ENCODE measurements around the gene LEF1. TPM values are rescaled to one million over a fixed set of nuclear protein-coding genes. Genes with fewer than 3 reads are reported as not detected.

LEF1 gene
- total RNA-seq, 1 experiment from 2014 or later, result 22.3 TPM

DNA sequence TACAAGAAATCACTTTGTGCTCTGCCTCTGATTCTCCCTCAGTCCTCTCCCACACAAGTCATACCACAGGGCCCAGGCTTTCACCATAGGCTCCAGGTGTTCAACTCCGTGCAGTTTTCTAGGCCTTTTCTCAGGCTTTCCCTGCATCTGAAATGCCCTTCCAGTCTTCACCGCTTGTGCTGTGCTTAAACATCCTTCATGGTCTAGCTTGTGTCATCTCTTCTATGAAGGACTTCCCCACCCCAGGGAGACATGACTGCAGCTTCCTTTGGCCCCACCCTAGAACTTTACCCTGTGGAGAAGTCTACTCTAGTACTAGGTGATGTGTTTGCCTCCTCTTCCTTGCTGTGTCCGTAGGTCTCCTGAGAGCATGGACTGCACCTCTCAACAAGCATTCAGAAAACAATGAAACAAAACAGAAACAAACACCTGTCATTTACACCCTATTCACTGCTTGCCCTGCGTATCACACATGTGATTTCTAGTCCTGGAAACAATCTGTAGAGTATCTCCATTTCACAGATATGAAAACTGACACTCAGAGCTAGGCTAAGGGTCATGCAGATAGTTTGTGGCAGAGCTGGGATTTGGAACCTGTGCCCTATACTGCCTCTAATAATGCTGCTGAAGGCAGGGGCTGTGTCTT, 22.7 kb upstream of the LEF1 start:
- H3K36me3 ChIP-seq (ENCODE audit: control insufficient read depth, insufficient read depth, low read length), result no peaks in the 10 kb centered on the region
- ChIA-PET POLR2A (no interaction called here), CTCF (no interaction called here)
- H3K27me3 ChIP-seq (replicated peaks; ENCODE audit: control insufficient read depth, insufficient read depth, low read length), result no peaks in the 10 kb centered on the region
- DNase-seq, result no peak
- H3K4me1 ChIP-seq, result no peaks in the 10 kb centered on the region; the same call in 1 of the 2 replicates
- BruUV-seq (replicated peaks), result no TSS peak
- no peaks in the 10 kb centered on the region for H3K9me3 Mint-ChIP-seq (ENCODE audit: unreplicated experiment)
- H3K27ac Mint-ChIP-seq (ENCODE audit: unreplicated experiment), result no peak overlapping the region
- no peaks in the 10 kb centered on the region for H3K4me1 Mint-ChIP-seq (ENCODE audit: low read depth, unreplicated experiment)
- H3K27me3 Mint-ChIP-seq (ENCODE audit: insufficient read depth, unreplicated experiment), result peaks cover 4% of the 10 kb centered on the region
- TF ChIP-seq CTCF (IDR thresholded peaks at IDR 0.05; ENCODE audit: insufficient read depth in 1 of 2, low read depth in 1 of 2, low read length in 1 of 2, severe bottlenecking in 1 of 2, unreplicated experiment in 1 of 2), result no peak
- no peaks in the 10 kb centered on the region for H3K36me3 Mint-ChIP-seq (ENCODE audit: insufficient read depth, unreplicated experiment)
- intact Hi-C loops (cut with micrococcal nuclease; ENCODE audit: unreplicated experiment), result no loop called here
- H3K4me3 Mint-ChIP-seq (ENCODE audit: unreplicated experiment), result no peak overlapping the region
- H3K4me3 ChIP-seq (ENCODE audit: low read depth, low read length), result no peak overlapping the region
- H3K9me3 ChIP-seq, result no peaks in the 10 kb centered on the region

- BruUV-seq (replicated peaks), result no TSS peak
- no peak overlapping the region for H3K4me3 ChIP-seq (ENCODE audit: low read depth, low read length)
- H3K9me3 ChIP-seq, result no peaks in the 10 kb centered on the region
- Mint-ChIP-seq H3K27ac (ENCODE audit: unreplicated experiment) (no peak overlapping the region), H3K27me3 (ENCODE audit: insufficient read depth, unreplicated experiment) (peaks cover 4% of the 10 kb centered on the region), H3K4me1 (ENCODE audit: low read depth, unreplicated experiment) (no peaks in the 10 kb centered on the region), H3K9me3 (ENCODE audit: unreplicated experiment) (no peaks in the 10 kb centered on the region), H3K4me3 (ENCODE audit: unreplicated experiment) (no peak overlapping the region), H3K36me3 (ENCODE audit: insufficient read depth, unreplicated experiment) (no peaks in the 10 kb centered on the region)
- DNase-seq, result no peak
- no peaks in the 10 kb centered on the region for H3K27me3 ChIP-seq (replicated peaks; ENCODE audit: control insufficient read depth, insufficient read depth, low read length)
- no peak for TF ChIP-seq CTCF (IDR thresholded peaks at IDR 0.05; ENCODE audit: insufficient read depth in 1 of 2, low read depth in 1 of 2, low read length in 1 of 2, severe bottlenecking in 1 of 2, unreplicated experiment in 1 of 2)
- ChIA-PET POLR2A (no interaction called here), CTCF (no interaction called here)
- intact Hi-C loops (cut with micrococcal nuclease; ENCODE audit: unreplicated experiment), result no loop called here
- no peaks in the 10 kb centered on the region for H3K4me1 ChIP-seq
- H3K36me3 ChIP-seq (ENCODE audit: control insufficient read depth, insufficient read depth, low read length), result no peaks in the 10 kb centered on the region
Observed at GRCh38 chr4:108188770-108189169, 20.0 kb upstream of the LEF1 start.

GRCh38 chr4:108185252-108185651, 16.5 kb upstream of the LEF1 start:
- DNase-seq, result no peak
- intact Hi-C loops (cut with micrococcal nuclease; ENCODE audit: unreplicated experiment), result no loop called here
- Histone ChIP-seq H3K27me3 (replicated peaks; ENCODE audit: control insufficient read depth, insufficient read depth, low read length) (no peaks in the 10 kb centered on the region), H3K4me1 (no peaks in the 10 kb centered on the region), H3K9me3 (no peaks in the 10 kb centered on the region), H3K4me3 (ENCODE audit: low read depth, low read length) (no peak overlapping the region), H3K36me3 (ENCODE audit: control insufficient read depth, insufficient read depth, low read length) (no peaks in the 10 kb centered on the region)
- Mint-ChIP-seq H3K4me3 (ENCODE audit: unreplicated experiment) (no peak overlapping the region), H3K27me3 (ENCODE audit: insufficient read depth, unreplicated experiment) (peaks cover 9% of the 10 kb centered on the region), H3K4me1 (ENCODE audit: low read depth, unreplicated experiment) (no peaks in the 10 kb centered on the region), H3K27ac (ENCODE audit: unreplicated experiment) (no peak overlapping the region), H3K36me3 (ENCODE audit: insufficient read depth, unreplicated experiment) (no peaks in the 10 kb centered on the region), H3K9me3 (ENCODE audit: unreplicated experiment) (no peaks in the 10 kb centered on the region)
- ChIA-PET POLR2A (no interaction called here), CTCF (no interaction called here)
- BruUV-seq (replicated peaks), result no TSS peak
- no peak for TF ChIP-seq CTCF (IDR thresholded peaks at IDR 0.05; ENCODE audit: insufficient read depth in 1 of 2, low read depth in 1 of 2, low read length in 1 of 2, severe bottlenecking in 1 of 2, unreplicated experiment in 1 of 2)
